ENCODE results near the gene SOX11.

The SOX11 gene

GRCh38 chr2:5692561-5693286, 540 bp downstream of the SOX11 start:
- no peak for DNase-seq (ENCODE audit: low read depth)

- DNase-seq (ENCODE audit: low read depth): no peak
These were observed 1.4 kb downstream of the SOX11 start for GRCh38 chr2:5693287-5694201.

GRCh38 chr2:5694306-5694705, 2.1 kb downstream of the SOX11 start:
- no peak for DNase-seq (ENCODE audit: low read depth)

GRCh38 chr2:5695654-5696403, 3.6 kb downstream of the SOX11 start:
- DNase-seq (ENCODE audit: low read depth): no peak

GRCh38 chr2:5696404-5696944, 4.3 kb downstream of the SOX11 start:
- DNase-seq (ENCODE audit: low read depth): no peak

- no peak for DNase-seq (ENCODE audit: low read depth)
These were observed 4.8 kb downstream of the SOX11 start for GRCh38 chr2:5696945-5697521.

DNA sequence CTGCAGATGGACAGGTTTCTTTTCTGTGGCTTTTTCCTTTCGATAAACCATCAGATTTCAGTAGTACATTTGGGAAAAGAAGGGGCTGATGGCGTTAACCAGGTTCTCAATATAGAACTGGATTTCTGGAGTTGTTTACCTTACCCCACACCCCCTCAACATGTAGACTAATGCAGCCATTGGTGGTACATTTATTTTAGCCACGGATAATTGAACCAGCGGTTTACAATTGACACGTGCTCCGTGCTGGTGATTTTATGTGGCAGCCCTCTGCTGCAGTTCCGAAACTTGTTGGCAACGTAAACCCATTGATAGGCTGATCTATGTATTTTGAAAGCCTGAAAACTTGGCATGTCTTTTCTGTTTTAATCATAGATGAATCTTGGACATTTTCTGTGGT, 5.4 kb downstream of the SOX11 start:
- DNase-seq (ENCODE audit: low read depth): no peak

GRCh38 chr2:5698134-5698533, 6.0 kb downstream of the SOX11 start:
- no peak for DNase-seq (ENCODE audit: low read depth)

DNA sequence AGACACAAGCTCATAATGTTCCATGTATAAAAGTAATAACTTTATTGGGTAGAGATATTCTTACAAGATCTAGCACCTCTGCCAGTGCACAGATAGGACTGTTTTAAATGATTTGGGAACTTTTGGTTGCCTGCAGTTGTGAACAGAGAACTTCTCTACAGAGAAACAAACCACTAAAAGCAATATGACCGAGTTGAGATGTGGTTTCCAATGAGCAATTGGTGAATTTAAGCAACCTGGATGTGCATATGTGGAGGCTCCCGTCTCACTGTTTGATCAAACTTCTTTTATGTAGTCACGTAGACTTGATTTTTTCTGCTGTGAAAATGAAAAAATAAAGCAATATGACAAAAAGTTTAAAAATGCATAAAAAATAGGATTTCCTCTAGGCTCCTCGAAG, 7.8 kb downstream of the SOX11 start:
- DNase-seq (ENCODE audit: low read depth): no peak

DNA sequence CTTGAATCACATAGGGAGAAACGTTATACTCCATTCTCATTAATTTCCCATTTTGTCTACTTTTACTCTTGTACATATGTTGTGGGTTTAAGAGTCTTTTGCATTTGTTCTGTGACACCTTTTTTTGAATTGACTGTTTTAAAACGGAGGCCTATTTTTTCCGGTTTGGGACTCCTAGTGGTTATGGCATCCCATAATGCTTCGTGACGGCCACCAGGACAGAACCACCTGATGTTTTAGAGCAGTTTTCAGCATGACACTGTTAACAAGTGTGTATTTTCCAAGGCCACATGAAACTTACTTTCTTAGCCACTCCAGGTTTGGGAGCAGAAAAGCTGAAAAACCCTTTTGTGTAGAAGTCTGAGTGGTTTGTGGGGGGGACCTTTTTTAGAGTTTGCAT, 8.4 kb downstream of the SOX11 start:
- DNase-seq (ENCODE audit: low read depth): no peak

GRCh38 chr2:5701266-5701665, 9.1 kb downstream of the SOX11 start:
- no peak for DNase-seq (ENCODE audit: low read depth)

DNA sequence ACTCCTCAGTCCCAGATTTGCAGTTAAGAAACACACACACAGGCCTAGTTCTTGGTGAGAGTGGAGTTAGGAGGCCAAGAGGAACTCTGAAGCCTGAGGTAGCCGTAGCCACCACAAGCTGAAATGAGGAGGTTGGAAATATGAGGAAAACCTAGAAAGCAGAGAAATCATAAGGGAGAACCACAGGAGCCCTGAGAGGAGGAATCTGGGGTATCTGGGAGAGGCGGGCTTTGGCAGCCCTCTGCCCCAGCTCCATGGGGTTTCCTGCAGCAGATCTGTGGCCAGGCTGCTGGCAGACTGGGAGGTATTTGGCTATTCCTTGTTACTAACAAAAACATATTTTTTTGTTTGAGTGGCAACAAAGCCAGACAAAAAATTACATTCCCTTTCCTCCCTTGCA, 11.0 kb downstream of the SOX11 start:
- no peak for DNase-seq (ENCODE audit: low read depth)

GRCh38 chr2:5705490-5705889, 13.3 kb downstream of the SOX11 start:
- DNase-seq (ENCODE audit: low read depth): no peak

DNA sequence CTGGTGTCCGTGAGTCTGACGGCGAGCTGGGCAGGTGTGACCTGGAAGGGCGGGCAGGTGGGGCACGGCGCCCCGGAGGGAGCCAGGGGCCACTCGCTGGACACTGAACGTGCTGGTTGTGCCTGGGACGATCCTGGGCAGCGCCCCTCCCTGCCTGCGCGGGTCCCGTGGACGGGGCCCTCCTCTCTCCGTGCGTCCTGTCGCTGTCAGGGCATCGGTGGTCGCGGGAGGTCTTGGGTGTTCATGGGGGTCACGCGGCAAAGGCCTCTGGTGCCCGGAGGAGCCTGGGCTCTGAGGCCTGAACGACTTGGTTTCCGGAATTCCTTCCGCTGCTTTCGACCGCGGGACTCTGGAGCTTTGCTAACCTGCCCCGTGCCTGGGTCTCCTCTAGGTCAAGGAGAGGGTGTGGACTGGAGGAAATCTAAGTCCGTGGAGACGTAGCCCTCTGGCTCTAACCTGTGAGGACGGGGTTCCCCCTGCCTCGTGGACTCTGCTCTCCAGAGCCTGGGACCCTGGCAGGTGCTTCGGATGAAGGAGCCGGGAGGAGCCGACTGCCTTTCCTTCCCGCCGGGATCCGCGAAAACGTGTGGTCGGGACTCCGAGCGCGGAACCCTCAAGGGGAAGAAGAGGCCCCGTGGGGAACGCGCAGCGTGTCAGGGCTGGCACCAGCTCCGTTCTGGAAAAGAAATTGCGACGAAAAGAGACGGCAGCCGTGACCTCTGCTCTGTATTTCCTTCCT, 14.7 kb downstream of the SOX11 start:
- no peak for DNase-seq (ENCODE audit: low read depth)

DNA sequence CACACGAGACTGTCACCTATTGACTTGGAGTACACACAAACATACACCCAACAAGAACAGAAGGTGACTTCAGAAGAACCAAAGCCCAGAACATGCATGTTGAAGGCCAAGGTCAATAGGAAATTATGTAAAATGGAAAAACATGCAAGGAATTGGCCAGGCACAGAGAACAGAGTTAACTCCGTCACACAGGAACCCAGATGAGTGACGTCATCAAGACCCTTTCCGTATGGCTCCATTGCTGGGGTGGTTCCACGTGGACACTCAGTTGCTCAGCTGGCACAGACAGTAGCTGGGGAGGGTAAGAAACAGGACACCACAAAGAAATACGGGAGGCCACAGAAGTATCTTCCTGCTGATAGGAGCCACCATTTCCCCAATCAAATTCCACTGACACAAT, 18.4 kb downstream of the SOX11 start:
- DNase-seq (ENCODE audit: low read depth): no peak

GRCh38 chr2:5713101-5713500, 20.9 kb downstream of the SOX11 start:
- DNase-seq (ENCODE audit: low read depth): no peak

DNA sequence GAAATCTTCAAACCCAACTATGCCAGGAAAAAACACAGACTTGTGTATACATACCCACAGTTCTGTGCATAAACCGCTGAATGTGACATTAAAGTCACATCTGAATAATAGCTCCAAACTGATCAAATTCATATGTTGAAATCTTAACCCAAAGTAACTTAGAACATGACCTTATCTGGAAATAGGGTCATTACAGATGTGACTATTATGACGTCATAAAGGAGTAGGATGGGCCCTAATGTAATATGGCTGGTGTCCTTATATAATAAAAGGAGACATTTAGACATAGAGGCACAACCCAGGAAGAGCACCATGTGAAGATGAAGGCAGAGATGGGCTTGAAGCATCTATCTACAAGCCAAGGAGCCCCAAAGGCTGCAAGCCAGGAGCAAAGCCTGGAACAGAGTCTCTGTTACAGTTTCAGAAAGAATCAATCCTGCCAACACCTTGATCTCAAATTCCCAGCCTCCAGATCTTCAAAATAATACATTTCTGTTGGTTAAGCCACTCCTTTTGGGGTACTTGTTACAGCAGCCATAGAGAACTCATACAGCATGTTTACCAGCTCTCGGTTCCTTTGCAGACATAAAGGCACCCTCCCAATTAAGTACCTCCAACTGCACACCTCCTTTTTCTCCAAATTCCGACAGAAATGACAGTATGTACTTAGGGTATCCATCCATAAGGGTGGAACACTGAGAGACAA, 27.6 kb downstream of the SOX11 start:
- DNase-seq (ENCODE audit: low read depth): no peak

DNA sequence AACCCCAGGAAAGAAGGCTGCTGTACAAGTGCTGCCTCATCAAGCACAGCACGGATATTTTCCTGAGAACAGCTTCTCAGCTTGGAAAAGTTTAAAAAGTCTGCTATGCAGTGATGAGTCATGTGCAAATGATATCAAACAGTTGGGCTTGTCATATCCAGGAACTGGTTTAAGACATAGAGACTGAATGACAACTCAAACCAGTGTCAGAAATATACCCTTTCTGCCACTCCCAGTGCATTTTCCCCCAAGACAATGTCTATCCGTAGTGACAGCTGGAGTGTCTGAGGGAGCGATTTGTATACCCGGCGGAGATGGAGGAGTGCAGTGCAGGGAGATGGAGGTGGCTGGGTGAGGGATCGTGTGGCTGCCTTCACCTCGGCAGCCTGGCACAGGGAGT, 28.2 kb downstream of the SOX11 start:
- no peak for DNase-seq (ENCODE audit: low read depth)

GRCh38 chr2:5722236-5722635, 30.1 kb downstream of the SOX11 start:
- no peak for DNase-seq (ENCODE audit: low read depth)
